Trophoblast cell (in vitro differentiated cells and primary cell): Measurements from ENCODE around the gene PITPNM3.

Experiments
- DNase-seq, 2 donors: peaks; one replicate each; pipeline ENCODE4 v3.0.0-alpha.2; 2016
- H2AFZ ChIP-seq: 2 replicates; pipeline ENCODE4 v1.6.1; 2013; ENCODE audit warnings: low read length, moderate library complexity, mild to moderate bottlenecking; ENCODE audit not compliant: insufficient read depth, poor library complexity
- H2AK5ac ChIP-seq: 2 replicates; pipeline ENCODE4 v1.6.1; 2013; ENCODE audit warnings: mild to moderate bottlenecking, low read length
- H2BK120ac ChIP-seq: 2 replicates; pipeline ENCODE4 v1.6.1; 2013; ENCODE audit warnings: low read length, mild to moderate bottlenecking, moderate library complexity; ENCODE audit not compliant: insufficient read depth, poor library complexity
- H2BK12ac ChIP-seq: 2 replicates; pipeline ENCODE4 v1.6.1; 2013; ENCODE audit warnings: mild to moderate bottlenecking, low read length, moderate library complexity
- H2BK5ac ChIP-seq: 2 replicates; pipeline ENCODE4 v1.6.1; 2013; ENCODE audit warnings: low read length, low read depth, moderate library complexity, mild to moderate bottlenecking; ENCODE audit not compliant: poor library complexity
- H3K14ac ChIP-seq: 2 replicates; pipeline ENCODE4 v1.6.1; 2013; ENCODE audit warnings: mild to moderate bottlenecking, low read length
- H3K18ac ChIP-seq: 2 replicates; pipeline ENCODE4 v1.6.1; 2013; ENCODE audit warnings: mild to moderate bottlenecking, low read length
- H3K23ac ChIP-seq: 2 replicates; pipeline ENCODE4 v1.6.1; 2013; ENCODE audit warnings: low read length
- H3K27ac ChIP-seq: 2 replicates; pipeline ENCODE4 v1.5.1; 2013; ENCODE audit warnings: low read depth, mild to moderate bottlenecking, inconsistent platforms, low read length, moderate library complexity
- H3K27me3 ChIP-seq: 2 replicates; pipeline ENCODE4 v1.6.1; 2013; ENCODE audit warnings: inconsistent platforms, mild to moderate bottlenecking, low read length, moderate library complexity; ENCODE audit not compliant: insufficient read depth
- H3K36me3 ChIP-seq, 2 experiments: 1 replicate in 1 of 2; 2 replicates in 1 of 2; pipeline ENCODE4 v1.6.1; 2013; ENCODE audit warnings: low read length in 2 of 2, mild to moderate bottlenecking in 2 of 2, moderate library complexity in 1 of 2; ENCODE audit not compliant: insufficient read depth in 2 of 2, control insufficient read depth in 1 of 2
- H3K4ac ChIP-seq: 2 replicates; pipeline ENCODE4 v1.6.1; 2013; ENCODE audit warnings: low read depth, mild to moderate bottlenecking, low read length, moderate library complexity
- H3K4me1 ChIP-seq, 2 experiments: 1 replicate in 1 of 2; 2 replicates in 1 of 2; pipeline ENCODE4 v1.6.1; 2013; ENCODE audit warnings: low read length in 2 of 2, mild to moderate bottlenecking in 2 of 2, moderate library complexity in 1 of 2; ENCODE audit not compliant: insufficient read depth in 2 of 2, control insufficient read depth in 1 of 2
- H3K4me2 ChIP-seq: 2 replicates; pipeline ENCODE4 v1.6.1; 2013; ENCODE audit warnings: inconsistent platforms, mild to moderate bottlenecking, low read length, moderate library complexity
- H3K4me3 ChIP-seq: 2 replicates; pipeline ENCODE4 v1.5.1; 2013; ENCODE audit warnings: mild to moderate bottlenecking, low read depth, low read length, inconsistent platforms
- H3K79me1 ChIP-seq: one replicate; pipeline ENCODE4 v1.6.1; 2013; ENCODE audit warnings: low read length
- H3K79me2 ChIP-seq: 2 replicates; pipeline ENCODE4 v1.6.1; 2013; ENCODE audit warnings: low read length, mild to moderate bottlenecking; ENCODE audit not compliant: control insufficient read depth, insufficient read depth, poor library complexity
- H3K9ac ChIP-seq: 2 replicates; pipeline ENCODE4 v1.6.1; 2013; ENCODE audit warnings: mild to moderate bottlenecking, low read length
- H3K9me3 ChIP-seq: 2 replicates; pipeline ENCODE4 v1.6.1; 2013; ENCODE audit warnings: low read depth, mild to moderate bottlenecking, control low read depth, inconsistent platforms, low read length; ENCODE audit not compliant: insufficient read depth
- H4K12ac ChIP-seq: 2 replicates; pipeline ENCODE4 v1.6.1; 2013; ENCODE audit warnings: low read depth, mild to moderate bottlenecking, low read length, moderate library complexity
- H4K8ac ChIP-seq: 2 replicates; pipeline ENCODE4 v1.6.1; 2013; ENCODE audit warnings: low read depth, mild to moderate bottlenecking, low read length, moderate library complexity
- H4K91ac ChIP-seq: one replicate; pipeline ENCODE4 v1.6.1; 2013; ENCODE audit warnings: low read depth, mild to moderate bottlenecking, low read length, moderate library complexity
- WGBS: extraction: QIAGEN DNeasy Blood & Tissue Kit; methylation state at CpG from one replicate; pipeline ENCODE4 v1.1.7; 2013; ENCODE audit warnings: missing lambda C conversion rate; ENCODE audit not compliant: insufficient read length, insufficient coverage; ENCODE audit errors: extremely low coverage; 5-methylcytosine and 5-hydroxymethylcytosine counted together

Gene PITPNM3

DNA sequence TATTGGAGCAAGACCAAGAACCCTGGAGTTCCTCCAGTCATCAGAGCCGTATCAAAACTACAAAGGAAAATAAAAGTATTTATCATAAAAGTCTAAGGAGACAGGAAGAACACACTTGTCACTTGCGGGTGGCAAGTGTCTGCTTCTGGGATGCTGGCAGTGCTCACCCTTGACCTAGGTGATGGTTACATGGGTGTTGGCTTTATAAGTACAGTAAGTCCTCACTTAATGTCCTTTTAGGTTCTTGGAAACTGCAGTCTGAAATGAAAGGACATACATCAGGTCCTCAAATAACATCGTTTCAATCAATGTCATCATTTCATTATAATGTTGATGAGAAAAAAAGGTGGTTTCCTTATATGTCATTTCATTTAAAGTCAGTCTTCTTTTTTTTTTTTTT, 118.4 kb downstream of the PITPNM3 start:
- no peak overlapping the region for H3K4me2 ChIP-seq
- no peak overlapping the region for H4K8ac ChIP-seq
- H3K9me3 ChIP-seq = no peaks in the 10 kb centered on the region
- no peak overlapping the region for H3K18ac ChIP-seq
- H3K9ac ChIP-seq = no peak overlapping the region
- DNase-seq = no peak
- H2AFZ ChIP-seq = no peak overlapping the region
- H3K79me1 ChIP-seq = no peaks in the 10 kb centered on the region
- H3K27me3 ChIP-seq = no peaks in the 10 kb centered on the region
- no peak overlapping the region for H4K12ac ChIP-seq
- H2BK120ac ChIP-seq = no peak overlapping the region
- no peak overlapping the region for H3K4me3 ChIP-seq
- H3K36me3 ChIP-seq = no peaks in the 10 kb centered on the region
- WGBS = no CpG with 5 or more reads among the region's 3 CpGs
- no peak overlapping the region for H2AK5ac ChIP-seq
- no peaks in the 10 kb centered on the region for H3K4me1 ChIP-seq
- no peak overlapping the region for H3K23ac ChIP-seq
- H2BK12ac ChIP-seq = no peak overlapping the region
- no peak overlapping the region for H4K91ac ChIP-seq
- no peak overlapping the region for H3K27ac ChIP-seq
- H3K79me2 ChIP-seq = no peaks in the 10 kb centered on the region
- H3K14ac ChIP-seq = no peak overlapping the region
- H2BK5ac ChIP-seq = no peak overlapping the region
- H3K4ac ChIP-seq = no peak overlapping the region

DNA sequence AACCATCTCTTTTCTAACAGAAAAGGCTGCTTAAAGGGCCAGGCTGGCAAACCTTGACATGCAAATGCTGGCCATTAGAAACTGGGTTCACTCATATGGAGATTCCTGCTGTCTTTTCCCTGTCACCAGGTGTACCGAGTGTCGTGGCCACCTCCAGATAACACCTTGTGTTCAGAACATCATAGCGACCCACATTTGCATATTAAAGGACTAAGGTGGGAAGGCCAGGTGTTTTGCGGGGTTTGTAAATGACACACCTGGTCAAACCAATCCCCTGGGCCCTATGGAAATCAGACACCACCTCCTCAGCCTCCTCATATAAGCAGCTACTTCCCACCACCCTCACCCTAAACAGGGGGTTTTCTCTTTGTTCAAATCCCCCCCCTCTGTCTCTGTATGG, 118.9 kb downstream of the PITPNM3 start:
- no peak overlapping the region for H3K14ac ChIP-seq
- DNase-seq = no peak
- H3K79me1 ChIP-seq = no peaks in the 10 kb centered on the region
- no peak overlapping the region for H3K4ac ChIP-seq
- no peak overlapping the region for H3K9ac ChIP-seq
- WGBS = no CpG with 5 or more reads among the region's 4 CpGs
- H3K4me1 ChIP-seq = no peaks in the 10 kb centered on the region
- no peak overlapping the region for H2BK5ac ChIP-seq
- no peak overlapping the region for H3K4me2 ChIP-seq
- no peaks in the 10 kb centered on the region for H3K27me3 ChIP-seq
- H2BK120ac ChIP-seq = no peak overlapping the region
- H4K8ac ChIP-seq = no peak overlapping the region
- no peak overlapping the region for H3K27ac ChIP-seq
- H3K18ac ChIP-seq = no peak overlapping the region
- no peak overlapping the region for H4K91ac ChIP-seq
- H2BK12ac ChIP-seq = no peak overlapping the region
- H3K79me2 ChIP-seq = no peaks in the 10 kb centered on the region
- H3K36me3 ChIP-seq = no peaks in the 10 kb centered on the region
- no peak overlapping the region for H3K23ac ChIP-seq
- no peak overlapping the region for H4K12ac ChIP-seq
- no peak overlapping the region for H2AK5ac ChIP-seq
- no peaks in the 10 kb centered on the region for H3K9me3 ChIP-seq
- H3K4me3 ChIP-seq = no peak overlapping the region
- H2AFZ ChIP-seq = no peak overlapping the region

DNA sequence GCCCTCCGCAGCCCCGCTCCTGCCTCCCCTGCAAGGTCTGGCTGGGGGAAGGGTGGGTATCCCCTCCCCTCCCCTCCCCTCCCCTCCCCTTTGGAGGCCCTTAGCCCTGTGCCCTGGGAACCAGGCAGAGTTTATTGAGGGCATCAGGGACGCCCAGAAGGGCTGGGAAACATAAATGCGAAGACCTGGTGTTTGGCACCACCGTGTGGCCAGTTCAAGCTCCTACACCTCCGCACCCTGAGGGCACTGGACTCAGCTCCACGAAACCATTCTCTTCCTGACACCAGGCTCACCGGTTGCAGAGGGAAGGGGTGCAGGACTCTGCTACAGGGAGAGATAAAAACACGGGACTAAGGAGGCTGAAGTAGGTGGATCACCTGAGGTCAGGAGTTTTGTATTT, 120.4 kb downstream of the PITPNM3 start:
- H4K91ac ChIP-seq = no peak overlapping the region
- H3K36me3 ChIP-seq = no peaks in the 10 kb centered on the region
- H3K18ac ChIP-seq = no peak overlapping the region
- DNase-seq = peak; percentile 50 to 70
- H4K8ac ChIP-seq = no peak overlapping the region
- H2AFZ ChIP-seq = no peak overlapping the region
- H3K4ac ChIP-seq = no peak overlapping the region
- H3K79me2 ChIP-seq = no peaks in the 10 kb centered on the region
- H2BK12ac ChIP-seq = no peak overlapping the region
- no peak overlapping the region for H4K12ac ChIP-seq
- no peak overlapping the region for H3K23ac ChIP-seq
- H3K4me2 ChIP-seq = no peak overlapping the region
- no peak overlapping the region for H3K4me3 ChIP-seq
- no peak overlapping the region for H2BK5ac ChIP-seq
- H3K79me1 ChIP-seq = no peaks in the 10 kb centered on the region
- H2BK120ac ChIP-seq = no peak overlapping the region
- H2AK5ac ChIP-seq = no peak overlapping the region
- no peaks in the 10 kb centered on the region for H3K27me3 ChIP-seq
- H3K27ac ChIP-seq = no peak overlapping the region
- no CpG with 5 or more reads among the region's 9 CpGs for WGBS
- H3K14ac ChIP-seq = no peak overlapping the region
- no peaks in the 10 kb centered on the region for H3K4me1 ChIP-seq
- no peaks in the 10 kb centered on the region for H3K9me3 ChIP-seq
- H3K9ac ChIP-seq = no peak overlapping the region

DNA sequence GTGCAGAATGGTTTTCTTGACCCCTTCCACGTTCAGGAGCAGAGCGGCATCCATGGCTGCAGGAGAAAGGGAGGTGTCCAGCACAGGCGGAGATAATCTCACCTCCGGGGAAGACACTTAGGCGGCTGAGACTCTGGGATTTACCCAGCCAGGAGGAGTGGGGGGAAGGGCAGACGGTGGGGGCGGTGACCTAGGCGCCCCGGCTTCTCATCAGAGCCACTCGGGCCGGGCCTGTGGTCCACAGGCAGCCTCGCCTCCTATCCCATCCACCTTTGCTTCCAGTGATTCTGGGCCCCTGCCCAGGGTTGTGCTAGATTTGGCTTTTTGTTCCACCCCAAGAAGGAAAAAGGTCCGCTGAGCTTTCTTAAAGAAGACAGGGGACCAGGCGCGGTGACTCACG, 121.3 kb downstream of the PITPNM3 start, which contains the start of gene AIPL1:
AIPL1 (minus strand) TSS at position 71 of the 400 bp plus-strand sequence; CDS start at position 54, 17 bp downstream.
- Histone ChIP-seq H2AK5ac (no peak within 1 kb of the TSS), H4K8ac (no peak within 1 kb of the TSS), H3K27me3 (no peaks in the 10 kb centered on the region), H3K23ac (no peak within 1 kb of the TSS), H2BK5ac (no peak within 1 kb of the TSS), H3K14ac (no peak within 1 kb of the TSS), H4K12ac (no peak within 1 kb of the TSS), H3K27ac (no peak within 1 kb of the TSS), H3K4ac (no peak within 1 kb of the TSS), H3K79me1 (no peaks in the 10 kb centered on the region), H3K36me3 (no peaks in the 10 kb centered on the region), H3K4me1 (no peaks in the 10 kb centered on the region), H2BK120ac (no peak within 1 kb of the TSS), H4K91ac (no peak within 1 kb of the TSS), H3K9ac (no peak within 1 kb of the TSS), H3K9me3 (no peaks in the 10 kb centered on the region), H2AFZ (no peak within 1 kb of the TSS), H3K79me2 (no peaks in the 10 kb centered on the region), H2BK12ac (no peak within 1 kb of the TSS), H3K4me3 (no peak within 1 kb of the TSS), H3K4me2 (no peak within 1 kb of the TSS), H3K18ac (no peak within 1 kb of the TSS)
- DNase-seq = no peak
- WGBS = no CpG with 5 or more reads among the region's 16 CpGs
